Lower leg skin (tissue), 4 donors: ENCODE measurements around the gene PGBD1. TPM values are rescaled to one million over a fixed set of nuclear protein-coding genes. Genes with fewer than 3 reads are reported as not detected.
A peak's percentile ranks its signal among the peaks of the same experiment; 100 is the strongest.

Experiments
- DNase-seq, 2 donors: peaks; one replicate each; pipeline ENCODE4 v3.0.0-alpha.2; 2019; ENCODE audit warnings: low spot score in 2 of 2
- H3K4me3 ChIP-seq: fragments of 200-600 bp; sonication (generic); 2 replicates; pipeline ENCODE4 v1.5.1; 2017; ENCODE audit warnings: mild to moderate bottlenecking, low read depth; ENCODE audit not compliant: poor library complexity, severe bottlenecking
- POLR2A ChIP-seq, 2 donors: fragments of 450-650 bp; IDR thresholded peaks; one replicate each; pipeline ENCODE4 v1.6.1; 2016 to 2017; ENCODE audit warnings: antibody characterized with exemption in 2 of 2, mild to moderate bottlenecking in 1 of 2, moderate library complexity in 1 of 2
- whole genome bisulfite sequencing, 2 donors: methylation state at CpG; one replicate each; pipeline ENCODE4 v1.1.5; 2018; 5-methylcytosine and 5-hydroxymethylcytosine counted together
- intact Hi-C: fragments of 100-400 bp; cut with DNase I; formaldehyde crosslinking; loops from one replicate; pipeline ENCODE4 v1.15.0; 2023; ENCODE audit warnings: low total_unique reads
- total RNA-seq, 4 donors: library from RNA; depleted of rRNA; stranded (reverse); fragments of >200 nt; gene quantifications; one replicate each; pipeline ENCODE4 v1.1.0, GENCODE V29; 2016
- TF ChIP-seq, protein P1 (sequence below), 3 donors: fragments of 450-650 bp; IDR thresholded peaks; one replicate each; pipeline ENCODE4 v1.5.1; 2016; ENCODE audit warnings: antibody characterized with exemption in 3 of 3, mild to moderate bottlenecking in 3 of 3, moderate library complexity in 2 of 3

PGBD1 gene, protein sequence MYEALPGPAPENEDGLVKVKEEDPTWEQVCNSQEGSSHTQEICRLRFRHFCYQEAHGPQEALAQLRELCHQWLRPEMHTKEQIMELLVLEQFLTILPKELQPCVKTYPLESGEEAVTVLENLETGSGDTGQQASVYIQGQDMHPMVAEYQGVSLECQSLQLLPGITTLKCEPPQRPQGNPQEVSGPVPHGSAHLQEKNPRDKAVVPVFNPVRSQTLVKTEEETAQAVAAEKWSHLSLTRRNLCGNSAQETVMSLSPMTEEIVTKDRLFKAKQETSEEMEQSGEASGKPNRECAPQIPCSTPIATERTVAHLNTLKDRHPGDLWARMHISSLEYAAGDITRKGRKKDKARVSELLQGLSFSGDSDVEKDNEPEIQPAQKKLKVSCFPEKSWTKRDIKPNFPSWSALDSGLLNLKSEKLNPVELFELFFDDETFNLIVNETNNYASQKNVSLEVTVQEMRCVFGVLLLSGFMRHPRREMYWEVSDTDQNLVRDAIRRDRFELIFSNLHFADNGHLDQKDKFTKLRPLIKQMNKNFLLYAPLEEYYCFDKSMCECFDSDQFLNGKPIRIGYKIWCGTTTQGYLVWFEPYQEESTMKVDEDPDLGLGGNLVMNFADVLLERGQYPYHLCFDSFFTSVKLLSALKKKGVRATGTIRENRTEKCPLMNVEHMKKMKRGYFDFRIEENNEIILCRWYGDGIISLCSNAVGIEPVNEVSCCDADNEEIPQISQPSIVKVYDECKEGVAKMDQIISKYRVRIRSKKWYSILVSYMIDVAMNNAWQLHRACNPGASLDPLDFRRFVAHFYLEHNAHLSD
- 1 to 10 TPM in 2 of 4 donors, under 1 TPM in 2; 0.15 to 1.6 (median 1.1) TPM for total RNA-seq

DNA sequence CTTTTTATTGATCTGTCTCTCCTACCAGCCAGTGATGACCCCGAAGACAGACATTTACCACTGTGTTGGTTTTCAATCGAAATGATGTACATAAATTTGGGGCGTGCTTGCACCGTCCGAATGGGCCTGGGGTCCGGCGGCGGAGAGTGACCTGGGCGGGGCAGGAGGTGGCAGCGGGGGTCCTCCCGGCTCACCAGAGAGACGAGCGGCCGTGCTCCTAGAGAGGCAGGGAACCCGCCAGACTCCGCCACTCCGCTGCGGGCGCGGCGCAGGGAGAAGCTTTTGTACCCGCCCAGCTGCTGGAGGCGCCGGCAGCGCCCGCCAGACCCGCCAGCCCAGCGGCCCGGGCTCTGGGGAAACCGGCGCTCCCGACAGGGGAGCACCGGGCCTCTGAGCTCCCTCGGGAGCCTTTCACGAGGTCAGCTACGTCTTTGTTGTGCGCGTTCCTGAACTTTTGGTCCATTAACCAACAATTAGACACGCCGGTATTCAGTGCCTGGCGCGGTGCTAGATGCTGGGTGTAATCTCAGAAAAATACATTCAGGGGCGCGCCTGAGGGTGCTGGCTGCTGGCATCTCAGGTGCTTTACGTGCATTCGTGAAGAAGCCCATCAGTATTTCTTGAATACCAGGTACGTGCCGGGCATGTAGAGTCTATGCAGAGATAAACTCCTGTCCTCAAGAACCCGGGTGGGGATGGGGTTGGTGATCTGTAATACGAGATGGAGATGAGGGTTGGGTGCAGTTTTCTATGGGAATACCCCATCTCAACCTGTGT lies at the start of gene PGBD1:
Gene PGBD1 (plus strand): TSS at position 285 of the 777 bp plus-strand sequence. CDS start 2,242 bp downstream, outside the sequence.
- 0 to 1% methylated on average over 28 to 35 of the region's 50 CpGs for WGBS, 2 donors
- TF ChIP-seq, protein P1, sequence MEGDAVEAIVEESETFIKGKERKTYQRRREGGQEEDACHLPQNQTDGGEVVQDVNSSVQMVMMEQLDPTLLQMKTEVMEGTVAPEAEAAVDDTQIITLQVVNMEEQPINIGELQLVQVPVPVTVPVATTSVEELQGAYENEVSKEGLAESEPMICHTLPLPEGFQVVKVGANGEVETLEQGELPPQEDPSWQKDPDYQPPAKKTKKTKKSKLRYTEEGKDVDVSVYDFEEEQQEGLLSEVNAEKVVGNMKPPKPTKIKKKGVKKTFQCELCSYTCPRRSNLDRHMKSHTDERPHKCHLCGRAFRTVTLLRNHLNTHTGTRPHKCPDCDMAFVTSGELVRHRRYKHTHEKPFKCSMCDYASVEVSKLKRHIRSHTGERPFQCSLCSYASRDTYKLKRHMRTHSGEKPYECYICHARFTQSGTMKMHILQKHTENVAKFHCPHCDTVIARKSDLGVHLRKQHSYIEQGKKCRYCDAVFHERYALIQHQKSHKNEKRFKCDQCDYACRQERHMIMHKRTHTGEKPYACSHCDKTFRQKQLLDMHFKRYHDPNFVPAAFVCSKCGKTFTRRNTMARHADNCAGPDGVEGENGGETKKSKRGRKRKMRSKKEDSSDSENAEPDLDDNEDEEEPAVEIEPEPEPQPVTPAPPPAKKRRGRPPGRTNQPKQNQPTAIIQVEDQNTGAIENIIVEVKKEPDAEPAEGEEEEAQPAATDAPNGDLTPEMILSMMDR (IDR thresholded peaks at IDR 0.05) = no peak
- TF ChIP-seq POLR2A (IDR thresholded peaks at IDR 0.05) = no peak
- intact Hi-C loops = no loop called here
- H3K4me3 ChIP-seq = peak within 1 kb of the TSS; percentile 35
- peak; percentile 18 to 92 for DNase-seq

- 95% methylated on average over 11 of the region's 11 CpGs for WGBS, 2 donors
- intact Hi-C loops = no loop called here
- no peak for TF ChIP-seq POLR2A (IDR thresholded peaks at IDR 0.05)
- TF ChIP-seq, protein P1 (IDR thresholded peaks at IDR 0.05) = no peak
- DNase-seq = no peak
- no peak overlapping the region for H3K4me3 ChIP-seq
These were observed 48.6 kb upstream of the PGBD1 start for GRCh38 chr6:28232785-28233184.

DNA sequence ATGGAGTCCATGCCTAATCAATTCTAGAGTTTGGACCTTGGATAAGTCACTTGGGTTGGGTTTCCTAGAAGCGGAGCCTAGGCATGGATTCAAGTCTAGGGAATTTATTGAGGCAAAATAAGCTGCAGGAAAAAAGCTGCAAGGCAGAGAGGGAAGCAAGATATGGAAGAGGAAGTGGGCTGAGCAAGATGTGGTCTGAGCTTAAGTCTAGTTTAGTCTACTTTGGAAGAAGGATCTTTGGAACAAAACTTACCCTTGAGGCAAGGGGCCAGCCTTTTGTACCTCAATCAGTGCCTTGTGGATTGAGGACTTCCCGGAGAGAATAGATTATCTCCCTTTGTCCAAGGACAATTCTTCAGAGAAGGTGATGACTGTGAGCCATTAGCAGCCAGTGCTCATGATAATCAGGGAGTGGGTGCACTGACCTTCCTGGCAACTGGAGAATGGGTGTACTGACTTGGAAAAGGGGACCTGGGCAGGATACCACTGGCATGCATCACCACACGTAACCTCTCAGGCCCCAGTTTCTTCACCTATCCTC lies 45.4 kb upstream of the PGBD1 start:
- intact Hi-C loops = no loop called here
- no peak for TF ChIP-seq POLR2A (IDR thresholded peaks at IDR 0.05)
- TF ChIP-seq, protein P1 (IDR thresholded peaks at IDR 0.05) = no peak
- DNase-seq = no peak
- 87 to 89% methylated on average over 3 of the region's 3 CpGs for WGBS, 2 donors
- no peak overlapping the region for H3K4me3 ChIP-seq

- H3K4me3 ChIP-seq = no peak overlapping the region
- intact Hi-C loops = no loop called here
- DNase-seq = no peak
- WGBS, 2 donors = 58 to 83% methylated on average over 1 of the region's 1 CpG
- TF ChIP-seq, protein P1 (IDR thresholded peaks at IDR 0.05) = no peak
- no peak for TF ChIP-seq POLR2A (IDR thresholded peaks at IDR 0.05)
These were observed 41.7 kb upstream of the PGBD1 start for GRCh38 chr6:28239636-28240035.

GRCh38 chr6:28240471-28240870 lies 40.9 kb upstream of the PGBD1 start:
- TF ChIP-seq, protein P1 (IDR thresholded peaks at IDR 0.05) = no peak
- TF ChIP-seq POLR2A (IDR thresholded peaks at IDR 0.05) = no peak
- 78 to 90% methylated on average over 1 of the region's 1 CpG for WGBS, 2 donors
- DNase-seq = no peak
- intact Hi-C loops = no loop called here
- H3K4me3 ChIP-seq = no peak overlapping the region
